SU-DHL-6 (cell line): ENCODE results near the gene THBD.

Source experiments
- H2AFZ ChIP-seq: fragments of 200-600 bp; sonication (generic); 2 replicates; pipeline ENCODE4 v1.6.1; 2014; ENCODE audit warnings: low read depth, mild to moderate bottlenecking, moderate library complexity, mixed read lengths, antibody characterized with exemption, low read length; ENCODE audit not compliant: severe bottlenecking
- H3F3A ChIP-seq: fragments of 200-600 bp; shearing (Covaris generic); 2 replicates; pipeline ENCODE4 v1.6.0; 2016; ENCODE audit warnings: antibody characterized with exemption, mild to moderate bottlenecking; ENCODE audit not compliant: insufficient read depth
- H3K27ac ChIP-seq: fragments of 200-600 bp; sonication (generic); 2 replicates; pipeline ENCODE4 v1.5.1; 2016; ENCODE audit warnings: low read depth, mild to moderate bottlenecking, low read length, moderate library complexity, mixed read lengths
- H3K27me3 ChIP-seq: fragments of 200-600 bp; sonication (generic), shearing (Covaris generic); 2 replicates; pipeline ENCODE4 v1.6.0; 2014; ENCODE audit warnings: mild to moderate bottlenecking, low read length
- H3K36me3 ChIP-seq: fragments of 200-600 bp; sonication (generic); 2 replicates; pipeline ENCODE4 v1.6.1; 2014; ENCODE audit warnings: mild to moderate bottlenecking, low read length, mixed read lengths
- H3K4me2 ChIP-seq: fragments of 300-600, 200-600 bp; shearing (Covaris generic), sonication (generic); 2 replicates; pipeline ENCODE4 v1.6.0; 2014; ENCODE audit warnings: low read length, low read depth, mild to moderate bottlenecking; ENCODE audit not compliant: poor library complexity, severe bottlenecking
- H3K4me3 ChIP-seq: fragments of 200-600 bp; sonication (generic); 2 replicates; pipeline ENCODE4 v1.5.1; 2014; ENCODE audit warnings: antibody characterized with exemption, low read length, mild to moderate bottlenecking, mixed read lengths; ENCODE audit not compliant: insufficient read depth, poor library complexity, severe bottlenecking
- H3K79me2 ChIP-seq: fragments of 200-600 bp; sonication (generic); 2 replicates; pipeline ENCODE4 v1.6.1; 2014; ENCODE audit warnings: mild to moderate bottlenecking, low read length, moderate library complexity; ENCODE audit not compliant: insufficient read depth
- H3K9ac ChIP-seq: fragments of 200-600 bp; sonication (generic); 2 replicates; pipeline ENCODE4 v1.7.0; 2014; ENCODE audit warnings: mild to moderate bottlenecking, low read length
- H3K9me2 ChIP-seq: fragments of 200-600 bp; sonication (generic); replicated peaks from 2 replicates; pipeline ENCODE4 v1.6.1; 2014; ENCODE audit warnings: low read length; ENCODE audit not compliant: insufficient read depth
- H3K9me3 ChIP-seq: fragments of 200-600 bp; sonication (generic); 2 replicates; pipeline ENCODE4 v1.6.1; 2014; ENCODE audit warnings: low read length, mixed read lengths; ENCODE audit not compliant: insufficient read depth
- H4K20me1 ChIP-seq: fragments of 200-600 bp; sonication (generic); 2 replicates; pipeline ENCODE4 v1.6.1; 2014; ENCODE audit warnings: low read depth, mild to moderate bottlenecking, antibody characterized with exemption, low read length, moderate library complexity, mixed read lengths
- EZH2phosphoT487 ChIP-seq: fragments of 200-600 bp; sonication (generic), shearing (Covaris generic); conservative IDR thresholded peaks from 2 replicates; pipeline ENCODE4 v1.6.1; 2018; ENCODE audit warnings: mild to moderate bottlenecking, antibody characterized with exemption, low read length, moderate library complexity, mixed read lengths
- TF ChIP-seq, protein P1 (sequence below): fragments of 200-600 bp; sonication (generic); IDR thresholded peaks from one replicate; pipeline ENCODE4 v1.5.1; 2017; ENCODE audit warnings: antibody characterized with exemption, mild to moderate bottlenecking, low read length, moderate library complexity; ENCODE audit not compliant: insufficient read depth, poor library complexity, severe bottlenecking

Gene THBD

DNA sequence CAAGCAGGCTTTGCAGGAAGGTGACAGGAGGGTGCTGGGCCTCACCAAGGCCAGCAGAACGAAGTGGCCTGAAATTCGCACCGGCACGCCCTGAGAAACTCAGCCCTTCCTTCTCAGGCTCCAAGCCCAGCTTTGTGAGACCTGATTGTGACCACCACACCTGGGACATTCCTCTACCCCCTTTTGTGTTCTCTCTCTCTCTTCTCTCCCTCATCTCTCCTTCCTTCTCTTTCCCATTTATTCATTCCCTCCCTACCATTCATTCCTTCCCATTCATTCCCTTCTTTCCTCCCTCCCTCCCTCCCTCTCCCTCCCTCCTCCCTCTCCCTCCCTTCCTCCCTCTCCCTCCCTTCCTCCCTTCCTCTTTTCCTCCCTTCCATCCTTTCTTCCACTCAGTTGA is 27.8 kb upstream of the THBD start:
- no peaks in the 10 kb centered on the region for H3K79me2 ChIP-seq
- no peaks in the 10 kb centered on the region for H4K20me1 ChIP-seq

DNA sequence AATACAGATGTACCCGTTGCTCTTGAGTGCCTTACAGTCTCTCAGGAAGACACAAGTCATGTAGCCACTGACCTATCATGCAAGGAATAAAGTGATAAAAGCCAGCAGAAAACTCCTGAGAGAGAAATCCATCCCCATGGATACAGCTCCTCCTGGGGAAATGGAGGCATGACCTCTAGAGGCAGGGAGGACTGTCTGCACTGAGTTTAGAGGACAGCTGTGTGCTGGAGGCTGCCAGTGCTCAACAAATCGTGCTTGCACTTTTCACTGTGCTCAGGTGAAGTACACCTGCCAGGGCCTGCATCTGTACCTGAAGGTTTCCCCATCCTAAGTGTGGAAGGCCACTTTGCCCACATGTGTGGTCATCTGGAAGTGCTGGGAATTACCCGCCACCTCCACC is 24.6 kb upstream of the THBD start:
- H3K9me2 ChIP-seq, result no peaks in the 10 kb centered on the region
- H3K27ac ChIP-seq, result no peak overlapping the region
- H3K9me3 ChIP-seq, result no peaks in the 10 kb centered on the region
- no peak overlapping the region for H3K4me3 ChIP-seq
- H3K79me2 ChIP-seq, result no peaks in the 10 kb centered on the region
- no peaks in the 10 kb centered on the region for H3F3A ChIP-seq
- H4K20me1 ChIP-seq, result no peaks in the 10 kb centered on the region
- no peaks in the 10 kb centered on the region for H3K27me3 ChIP-seq
- no peak for TF ChIP-seq EZH2phosphoT487
- TF ChIP-seq, protein P1, sequence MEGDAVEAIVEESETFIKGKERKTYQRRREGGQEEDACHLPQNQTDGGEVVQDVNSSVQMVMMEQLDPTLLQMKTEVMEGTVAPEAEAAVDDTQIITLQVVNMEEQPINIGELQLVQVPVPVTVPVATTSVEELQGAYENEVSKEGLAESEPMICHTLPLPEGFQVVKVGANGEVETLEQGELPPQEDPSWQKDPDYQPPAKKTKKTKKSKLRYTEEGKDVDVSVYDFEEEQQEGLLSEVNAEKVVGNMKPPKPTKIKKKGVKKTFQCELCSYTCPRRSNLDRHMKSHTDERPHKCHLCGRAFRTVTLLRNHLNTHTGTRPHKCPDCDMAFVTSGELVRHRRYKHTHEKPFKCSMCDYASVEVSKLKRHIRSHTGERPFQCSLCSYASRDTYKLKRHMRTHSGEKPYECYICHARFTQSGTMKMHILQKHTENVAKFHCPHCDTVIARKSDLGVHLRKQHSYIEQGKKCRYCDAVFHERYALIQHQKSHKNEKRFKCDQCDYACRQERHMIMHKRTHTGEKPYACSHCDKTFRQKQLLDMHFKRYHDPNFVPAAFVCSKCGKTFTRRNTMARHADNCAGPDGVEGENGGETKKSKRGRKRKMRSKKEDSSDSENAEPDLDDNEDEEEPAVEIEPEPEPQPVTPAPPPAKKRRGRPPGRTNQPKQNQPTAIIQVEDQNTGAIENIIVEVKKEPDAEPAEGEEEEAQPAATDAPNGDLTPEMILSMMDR, result no peak
- H3K9ac ChIP-seq, result no peak overlapping the region
- no peak overlapping the region for H2AFZ ChIP-seq
- H3K36me3 ChIP-seq, result no peaks in the 10 kb centered on the region
- no peak overlapping the region for H3K4me2 ChIP-seq

More for the DNA sequence above, 27.8 kb upstream of the THBD start:
- H3F3A ChIP-seq, result no peaks in the 10 kb centered on the region
- H3K9me3 ChIP-seq, result no peaks in the 10 kb centered on the region
- H3K27me3 ChIP-seq, result no peaks in the 10 kb centered on the region
- H3K4me3 ChIP-seq, result no peak overlapping the region
- no peak for TF ChIP-seq EZH2phosphoT487
- TF ChIP-seq, protein P1, result no peak
- H3K4me2 ChIP-seq, result no peak overlapping the region
- no peak overlapping the region for H3K27ac ChIP-seq
- H3K9me2 ChIP-seq, result no peaks in the 10 kb centered on the region
- no peaks in the 10 kb centered on the region for H3K36me3 ChIP-seq
- no peak overlapping the region for H2AFZ ChIP-seq
- H3K9ac ChIP-seq, result no peak overlapping the region

DNA sequence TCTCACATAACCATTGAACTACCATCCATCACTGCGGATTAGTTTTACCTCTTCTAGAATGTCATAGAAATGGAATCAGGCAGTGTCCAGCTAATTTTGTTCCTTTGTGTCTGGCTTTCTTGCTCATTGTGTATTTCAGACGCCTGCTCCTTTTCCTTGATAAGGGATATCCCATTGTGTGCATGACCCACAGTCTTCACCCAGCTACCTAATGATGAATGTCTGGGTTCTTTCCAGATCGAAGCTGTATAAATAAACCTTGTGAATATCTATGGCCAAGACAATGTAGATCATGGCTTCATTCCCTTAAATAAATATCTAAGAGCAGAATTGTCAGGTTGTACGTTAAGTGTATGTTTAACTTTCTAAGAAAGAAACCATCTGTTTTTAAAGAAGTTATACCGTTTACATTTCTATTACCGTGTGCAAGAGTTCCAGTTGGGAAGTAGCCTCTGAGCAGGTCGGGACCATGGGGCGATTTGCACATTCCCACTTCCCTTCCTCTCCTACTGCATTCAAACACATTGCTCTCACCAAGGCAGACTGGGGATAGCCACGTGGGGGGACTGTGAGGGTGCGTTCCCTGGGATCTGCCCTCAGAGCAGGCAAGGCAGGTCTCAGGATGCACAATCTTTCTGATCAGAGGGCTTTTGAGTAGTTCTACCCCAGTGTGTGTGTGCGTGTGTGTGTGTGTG is 23.6 kb upstream of the THBD start:
- H3K79me2 ChIP-seq, result no peaks in the 10 kb centered on the region
- no peak overlapping the region for H2AFZ ChIP-seq

More for the DNA sequence above, 23.6 kb upstream of the THBD start:
- Histone ChIP-seq H3K36me3 (no peaks in the 10 kb centered on the region), H3K27ac (no peak overlapping the region), H3K4me3 (no peak overlapping the region), H3K9me3 (no peaks in the 10 kb centered on the region), H3F3A (no peaks in the 10 kb centered on the region), H3K27me3 (no peaks in the 10 kb centered on the region), H3K9ac (no peak overlapping the region), H4K20me1 (no peaks in the 10 kb centered on the region), H3K4me2 (no peak overlapping the region), H3K9me2 (no peaks in the 10 kb centered on the region)
- no peak for TF ChIP-seq EZH2phosphoT487
- TF ChIP-seq, protein P1, result no peak
